ENCODE results near the gene DEDD2.

DEDD2 gene

DNA sequence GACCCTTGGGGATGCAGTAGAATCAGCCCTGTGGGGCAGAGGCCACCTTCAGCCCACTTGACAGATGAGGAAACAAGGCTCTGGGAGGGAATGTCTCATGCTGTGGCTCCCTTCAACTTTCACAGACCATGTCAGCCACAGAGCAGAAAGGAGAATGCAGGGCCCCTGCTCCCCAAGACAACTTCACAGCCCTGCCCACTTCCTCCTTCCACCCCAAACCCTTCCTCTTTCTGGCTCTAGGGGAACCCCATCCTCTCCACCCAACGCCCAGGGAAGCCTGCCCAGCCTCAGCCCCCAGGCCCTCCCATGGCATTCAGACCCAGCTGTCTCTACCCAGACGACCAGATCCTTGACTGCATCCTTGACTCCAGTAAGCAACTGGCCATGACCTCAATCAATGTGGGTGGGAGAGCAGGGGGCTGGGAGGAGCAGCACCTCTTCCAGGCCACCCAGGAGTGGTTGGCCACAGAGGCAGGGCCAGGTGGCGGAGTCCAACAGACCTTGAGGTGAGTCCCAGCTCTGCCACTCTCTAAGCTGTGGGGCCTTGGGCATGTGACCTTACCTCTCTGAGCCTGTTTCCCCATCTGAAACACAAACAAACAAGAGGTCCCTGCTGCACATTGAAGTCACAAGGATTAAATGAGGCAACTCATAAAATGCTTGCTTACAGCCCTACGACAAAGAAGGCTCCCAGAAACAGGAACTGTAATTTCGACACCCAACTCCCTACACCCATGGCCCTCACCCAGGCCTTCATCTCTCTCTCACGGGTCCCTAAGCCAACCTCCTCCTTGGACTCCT lies 15.8 kb downstream of the DEDD2 start:
- FAIRE-seq (peak; percentile 90), DNase-seq (ENCODE audit: insufficient read length) (peak; percentile 80)
- TF ChIP-seq TAF1 (IDR thresholded peaks at IDR 0.05; ENCODE audit: borderline replicate concordance, low read depth, low read length) (no peak), POLR2A (IDR thresholded peaks at IDR 0.05; ENCODE audit: low read depth, low read length) (peak; percentile 49; the same call in 1 of the 2 replicates)

- peak; percentile 46 for FAIRE-seq
- TF ChIP-seq TAF1 (IDR thresholded peaks at IDR 0.05; ENCODE audit: borderline replicate concordance, low read depth, low read length) (no peak), POLR2A (IDR thresholded peaks at IDR 0.05; ENCODE audit: low read depth, low read length) (no peak), POLR2AphosphoS5 (IDR thresholded peaks at IDR 0.05; ENCODE audit: low read depth, low read length) (no peak)
- no peak for DNase-seq (ENCODE audit: insufficient read length)
These were observed 17.3 kb downstream of the DEDD2 start for GRCh38 chr19:42200116-42200715.

GRCh38 chr19:42199440-42200115 lies 17.9 kb downstream of the DEDD2 start:
- TF ChIP-seq POLR2AphosphoS5 (IDR thresholded peaks at IDR 0.05; ENCODE audit: low read depth, low read length): no peak
- no peak for TF ChIP-seq POLR2A (IDR thresholded peaks at IDR 0.05; ENCODE audit: low read depth, low read length)
- peak; percentile 81 for DNase-seq (ENCODE audit: insufficient read length)
- no peak for FAIRE-seq

- FAIRE-seq (peak; percentile 93), DNase-seq (ENCODE audit: insufficient read length) (peak; percentile 86)
- TF ChIP-seq TAF1 (IDR thresholded peaks at IDR 0.05; ENCODE audit: borderline replicate concordance, low read depth, low read length) (no peak), POLR2A (IDR thresholded peaks at IDR 0.05; ENCODE audit: low read depth, low read length) (no peak), POLR2AphosphoS5 (IDR thresholded peaks at IDR 0.05; ENCODE audit: low read depth, low read length) (no peak)
These were observed 18.6 kb downstream of the DEDD2 start for GRCh38 chr19:42198676-42199439.

GRCh38 chr19:42197375-42197817 lies 20.1 kb downstream of the DEDD2 start:
- TF ChIP-seq POLR2A (IDR thresholded peaks at IDR 0.05; ENCODE audit: low read depth, low read length) (no peak), TAF1 (IDR thresholded peaks at IDR 0.05; ENCODE audit: borderline replicate concordance, low read depth, low read length) (no peak), POLR2AphosphoS5 (IDR thresholded peaks at IDR 0.05; ENCODE audit: low read depth, low read length) (no peak)
- FAIRE-seq (no peak), DNase-seq (ENCODE audit: insufficient read length) (no peak)

GRCh38 chr19:42196011-42197001 lies 21.2 kb downstream of the DEDD2 start:
- DNase-seq (ENCODE audit: insufficient read length): no peak
- TF ChIP-seq POLR2A (IDR thresholded peaks at IDR 0.05; ENCODE audit: low read depth, low read length) (no peak), TAF1 (IDR thresholded peaks at IDR 0.05; ENCODE audit: borderline replicate concordance, low read depth, low read length) (no peak), POLR2AphosphoS5 (IDR thresholded peaks at IDR 0.05; ENCODE audit: low read depth, low read length) (no peak)

GRCh38 chr19:42193706-42194105 lies 23.8 kb downstream of the DEDD2 start:
- DNase-seq (ENCODE audit: insufficient read length): no peak
- FAIRE-seq: no peak
- TF ChIP-seq POLR2A (IDR thresholded peaks at IDR 0.05; ENCODE audit: low read depth, low read length) (no peak), POLR2AphosphoS5 (IDR thresholded peaks at IDR 0.05; ENCODE audit: low read depth, low read length) (no peak), TAF1 (IDR thresholded peaks at IDR 0.05; ENCODE audit: borderline replicate concordance, low read depth, low read length) (no peak)

More at GRCh38 chr19:42196011-42197001, 21.2 kb downstream of the DEDD2 start:
- no peak for FAIRE-seq

DNA sequence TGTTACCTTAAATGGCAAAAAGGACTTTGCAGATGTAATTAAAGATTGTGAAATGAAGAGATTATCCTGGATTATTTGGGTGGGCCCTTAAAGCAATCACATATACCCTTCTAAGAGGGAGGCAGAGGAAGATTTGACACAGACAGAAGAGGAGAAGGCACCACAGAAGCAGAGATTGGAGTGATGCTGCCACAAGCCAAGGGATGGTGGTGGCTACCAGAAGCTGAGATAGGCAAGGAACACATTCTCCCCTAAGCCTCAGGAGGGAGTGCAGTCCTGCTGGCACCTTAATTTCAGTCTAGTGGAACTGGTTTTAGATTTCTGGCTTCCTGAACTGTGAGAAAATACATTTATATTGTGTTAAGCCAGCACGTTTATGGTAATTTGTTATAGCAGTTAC lies 24.2 kb downstream of the DEDD2 start:
- DNase-seq (ENCODE audit: insufficient read length): no peak
- no peak for TF ChIP-seq POLR2AphosphoS5 (IDR thresholded peaks at IDR 0.05; ENCODE audit: low read depth, low read length)
- no peak for TF ChIP-seq TAF1 (IDR thresholded peaks at IDR 0.05; ENCODE audit: borderline replicate concordance, low read depth, low read length)
- TF ChIP-seq POLR2A (IDR thresholded peaks at IDR 0.05; ENCODE audit: low read depth, low read length): no peak

DNA sequence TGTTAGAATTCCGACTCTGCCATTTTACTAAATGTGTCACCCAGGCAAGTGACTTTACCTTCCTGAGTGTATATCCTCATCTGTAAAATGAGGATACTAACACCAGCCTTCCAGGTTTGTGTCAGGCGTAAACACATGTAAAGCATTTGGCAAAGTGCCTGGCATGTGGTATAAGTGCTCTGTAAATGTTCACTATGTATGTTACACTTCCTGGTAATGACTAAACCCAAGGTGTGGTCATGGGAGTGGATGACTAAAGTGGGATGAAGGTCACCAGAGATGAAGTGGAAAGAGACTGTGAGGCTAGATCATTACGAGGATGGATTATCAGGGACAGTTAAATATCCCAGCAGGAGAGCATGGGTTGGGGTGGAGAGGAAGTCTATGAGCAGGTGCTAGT lies 25.6 kb downstream of the DEDD2 start:
- no peak for FAIRE-seq
- no peak for TF ChIP-seq POLR2A (IDR thresholded peaks at IDR 0.05; ENCODE audit: low read depth, low read length)
- TF ChIP-seq POLR2AphosphoS5 (IDR thresholded peaks at IDR 0.05; ENCODE audit: low read depth, low read length): no peak
- TF ChIP-seq TAF1 (IDR thresholded peaks at IDR 0.05; ENCODE audit: borderline replicate concordance, low read depth, low read length): no peak
- DNase-seq (ENCODE audit: insufficient read length): no peak

More for the DNA sequence above, 24.2 kb downstream of the DEDD2 start:
- no peak for FAIRE-seq

GRCh38 chr19:42191330-42191729 lies 26.1 kb downstream of the DEDD2 start:
- FAIRE-seq (no peak), DNase-seq (ENCODE audit: insufficient read length) (no peak)
- TF ChIP-seq POLR2AphosphoS5 (IDR thresholded peaks at IDR 0.05; ENCODE audit: low read depth, low read length) (no peak), TAF1 (IDR thresholded peaks at IDR 0.05; ENCODE audit: borderline replicate concordance, low read depth, low read length) (no peak), POLR2A (IDR thresholded peaks at IDR 0.05; ENCODE audit: low read depth, low read length) (no peak)

Measured in GM12892 (cell line).